IMR-90 (cell line): Measurements from ENCODE around the gene CALR. TPM values are rescaled to one million over a fixed set of nuclear protein-coding genes. Genes with fewer than 3 reads are reported as not detected.

Source experiments
- ATAC-seq: fragments of 200-7000 bp; cut with Tn5 transposase; 2 replicates; pipeline ENCODE4 v1.9.1; 2020; ENCODE audit warnings: low read depth, mild to moderate bottlenecking, moderate library complexity
- BruUV-seq: library from RNA; stranded (reverse); fragments of 400-500 nt; replicated peaks from 2 replicates; lab custom pipeline; 2021; lab: Mats Ljungman, UMichigan
- CTCF ChIA-PET: fragments of 300-600 bp; formaldehyde crosslinking; extraction: SDS; loops from one replicate; lab custom pipeline; 2021; ENCODE audit warnings: antibody characterized with exemption; lab: Yijun Ruan, JAX
- POLR2A ChIA-PET: fragments of 300-600 bp; sonication (Branson Sonifier 250); formaldehyde crosslinking; loops from one replicate; lab custom pipeline; 2022; ENCODE audit warnings: antibody characterized with exemption; ENCODE audit not compliant: unreplicated experiment; lab: Charles Lee
- DNase-seq: peaks from one replicate; pipeline ENCODE4 v3.0.0; 2013
- H2AFZ ChIP-seq: replicated peaks from 2 replicates; pipeline ENCODE3; 2013; ENCODE audit warnings: low read length, mild to moderate bottlenecking; ENCODE audit not compliant: poor library complexity
- H2AK5ac ChIP-seq: 2 replicates; pipeline ENCODE4 v1.6.1; 2013; ENCODE audit warnings: low read depth, low read length, inconsistent platforms
- H2AK9ac ChIP-seq: replicated peaks from 2 replicates; pipeline ENCODE3; 2013; ENCODE audit warnings: mild to moderate bottlenecking, low read depth, low read length, moderate library complexity; ENCODE audit not compliant: poor library complexity
- H2BK120ac ChIP-seq: 2 replicates; pipeline ENCODE4 v1.6.1; 2013; ENCODE audit warnings: low read depth, low read length, inconsistent platforms
- H2BK15ac ChIP-seq: 3 replicates; pipeline ENCODE4 v1.6.1; 2013; ENCODE audit warnings: low read depth, low read length, inconsistent platforms
- H2BK20ac ChIP-seq: 2 replicates; pipeline ENCODE4 v1.6.1; 2013; ENCODE audit warnings: low read depth, mild to moderate bottlenecking, inconsistent platforms, low read length, moderate library complexity
- H2BK5ac ChIP-seq: 2 replicates; pipeline ENCODE4 v1.6.1; 2013; ENCODE audit warnings: mild to moderate bottlenecking, low read depth, low read length, inconsistent platforms; ENCODE audit not compliant: poor library complexity, severe bottlenecking
- H3K14ac ChIP-seq: replicated peaks from 2 replicates; pipeline ENCODE4 v1.6.1; 2013; ENCODE audit warnings: low read depth, low read length, inconsistent platforms
- H3K18ac ChIP-seq: 2 replicates; pipeline ENCODE4 v1.6.1; 2013; ENCODE audit warnings: low read depth, low read length, control low read depth
- H3K23ac ChIP-seq: 2 replicates; pipeline ENCODE4 v1.6.1; 2013; ENCODE audit warnings: low read depth, low read length, inconsistent platforms
- H3K27ac ChIP-seq: 2 replicates; pipeline ENCODE4 v1.5.1; 2013; ENCODE audit warnings: mild to moderate bottlenecking, control low read depth, low read length; ENCODE audit not compliant: insufficient read depth
- H3K27me3 ChIP-seq: 2 replicates; pipeline ENCODE4 v1.6.1; 2013; ENCODE audit warnings: low read length; ENCODE audit not compliant: control insufficient read depth, insufficient read depth
- H3K36me3 ChIP-seq: 2 replicates; pipeline ENCODE4 v1.6.1; 2013; ENCODE audit warnings: low read length, mixed read lengths; ENCODE audit not compliant: control insufficient read depth, insufficient read depth
- H3K4ac ChIP-seq: 2 replicates; pipeline ENCODE4 v1.6.1; 2013; ENCODE audit warnings: low read depth, low read length, inconsistent platforms
- H3K4me1 ChIP-seq: 2 replicates; pipeline ENCODE4 v1.6.1; 2013; ENCODE audit warnings: low read length, mixed read lengths; ENCODE audit not compliant: control insufficient read depth, insufficient read depth
- H3K4me2 ChIP-seq: 2 replicates; pipeline ENCODE4 v1.6.1; 2013; ENCODE audit warnings: low read depth, mild to moderate bottlenecking, control low read depth, low read length, moderate library complexity
- H3K4me3 ChIP-seq: 2 replicates; pipeline ENCODE4 v1.5.1; 2013; ENCODE audit warnings: low read depth, mild to moderate bottlenecking, control low read depth, low read length, moderate library complexity; ENCODE audit not compliant: insufficient read depth
- H3K56ac ChIP-seq: 2 replicates; pipeline ENCODE4 v1.6.1; 2013; ENCODE audit warnings: low read length, inconsistent platforms; ENCODE audit not compliant: insufficient read depth; ENCODE audit errors: extremely low read depth
- H3K79me1 ChIP-seq, 2 experiments: 2 replicates each; pipeline ENCODE4 v1.6.1; 2013; ENCODE audit warnings: low read length in 2 of 2, inconsistent platforms in 1 of 2, low read depth in 1 of 2
- H3K9ac ChIP-seq: 2 replicates; pipeline ENCODE4 v1.6.1; 2013; ENCODE audit warnings: low read depth, low read length, control low read depth
- H3K9me1 ChIP-seq: 2 replicates; pipeline ENCODE4 v1.6.1; 2013; ENCODE audit warnings: low read length, inconsistent platforms; ENCODE audit not compliant: insufficient read depth
- H3K9me3 ChIP-seq: 2 replicates; pipeline ENCODE4 v1.6.1; 2013; ENCODE audit warnings: low read length; ENCODE audit not compliant: control insufficient read depth, insufficient read depth
- H4K20me1 ChIP-seq: 2 replicates; pipeline ENCODE4 v1.6.1; 2013; ENCODE audit warnings: low read length, inconsistent platforms; ENCODE audit not compliant: insufficient read depth
- H4K5ac ChIP-seq: 2 replicates; pipeline ENCODE4 v1.6.1; 2013; ENCODE audit warnings: mild to moderate bottlenecking, low read depth, low read length, control low read depth
- H4K8ac ChIP-seq, 2 experiments: 2 replicates each; pipeline ENCODE4 v1.6.1; 2013; ENCODE audit warnings: low read depth in 2 of 2, low read length in 2 of 2, control low read depth in 1 of 2, inconsistent platforms in 1 of 2
- H4K91ac ChIP-seq: 2 replicates; pipeline ENCODE4 v1.6.1; 2013; ENCODE audit warnings: low read depth, low read length, inconsistent platforms; ENCODE audit not compliant: insufficient read depth
- BHLHE40 ChIP-seq: fragments of 150-350 bp; IDR thresholded peaks from 2 replicates; pipeline ENCODE4 v1.6.1; 2016; ENCODE audit warnings: mild to moderate bottlenecking, low read depth, low read length
- CEBPB ChIP-seq: IDR thresholded peaks from 2 replicates; pipeline ENCODE4 v1.6.1; 2012; ENCODE audit warnings: low read depth, low read length, improper control_type of control experiment
- CHD1 ChIP-seq: IDR thresholded peaks from 2 replicates; pipeline ENCODE4 v1.6.1; 2012; ENCODE audit warnings: low read depth, low read length, improper control_type of control experiment
- CTCF ChIP-seq: conservative IDR thresholded peaks from 2 replicates; pipeline ENCODE4 v1.5.1; 2012; ENCODE audit warnings: mild to moderate bottlenecking, low read depth, low read length, improper control_type of control experiment
- ELK1 ChIP-seq: fragments of 150-350 bp; IDR thresholded peaks from 2 replicates; pipeline ENCODE4 v1.6.1; 2016; ENCODE audit warnings: low read depth, mild to moderate bottlenecking, low read length, moderate library complexity, borderline replicate concordance
- FOS ChIP-seq: fragments of 150-350 bp; IDR thresholded peaks from 2 replicates; pipeline ENCODE4 v1.6.1; 2016; ENCODE audit warnings: low read depth, low read length
- MAFK ChIP-seq: IDR thresholded peaks from 2 replicates; pipeline ENCODE4 v1.6.1; 2012; ENCODE audit warnings: low read depth, low read length, improper control_type of control experiment
- MAZ ChIP-seq: IDR thresholded peaks from 2 replicates; pipeline ENCODE4 v1.6.1; 2012; ENCODE audit warnings: low read depth, mild to moderate bottlenecking, low read length, improper control_type of control experiment, moderate library complexity, borderline replicate concordance
- MXI1 ChIP-seq: IDR thresholded peaks from 2 replicates; pipeline ENCODE4 v1.6.1; 2012; ENCODE audit warnings: low read depth, mild to moderate bottlenecking, low read length, moderate library complexity, borderline replicate concordance
- NFE2L2 ChIP-seq: fragments of 150-350 bp; IDR thresholded peaks from 2 replicates; pipeline ENCODE4 v1.6.1; 2016; ENCODE audit warnings: low read depth, mild to moderate bottlenecking, low read length
- POLR2A ChIP-seq: IDR thresholded peaks from 2 replicates; pipeline ENCODE4 v1.6.1; 2012; ENCODE audit warnings: mild to moderate bottlenecking, low read depth, low read length
- RAD21 ChIP-seq: IDR thresholded peaks from 2 replicates; pipeline ENCODE4 v1.6.1; 2012; ENCODE audit warnings: low read length, improper control_type of control experiment
- RCOR1 ChIP-seq: IDR thresholded peaks from 2 replicates; pipeline ENCODE4 v1.6.1; 2012; ENCODE audit warnings: mild to moderate bottlenecking, low read length, improper control_type of control experiment; ENCODE audit not compliant: insufficient replicate concordance
- RFX5 ChIP-seq: IDR thresholded peaks from 2 replicates; pipeline ENCODE4 v1.8.0; 2012; ENCODE audit warnings: low read depth, mild to moderate bottlenecking, low read length, moderate library complexity
- SMC3 ChIP-seq: fragments of 150-350 bp; IDR thresholded peaks from 2 replicates; pipeline ENCODE4 v1.6.1; 2016; ENCODE audit warnings: low read depth, mild to moderate bottlenecking, antibody characterized with exemption, low read length, moderate library complexity
- USF2 ChIP-seq: fragments of 150-350 bp; IDR thresholded peaks from 2 replicates; pipeline ENCODE4 v1.6.1; 2017; ENCODE audit warnings: mild to moderate bottlenecking, antibody characterized with exemption, low read length, low read depth
- WGBS, 2 experiments: methylation state at CpG; one replicate each; pipeline versions ENCODE4 v1.1.5 to v1.1.7; 2013; ENCODE audit warnings: missing lambda C conversion rate in 2 of 2; ENCODE audit not compliant: insufficient read length in 1 of 2; ENCODE audit errors: extremely low coverage in 2 of 2; 5-methylcytosine and 5-hydroxymethylcytosine counted together
- dilution Hi-C: fragments of 300-500 bp; cut with HindIII; formaldehyde crosslinking; loops from one replicate; pipeline ENCODE4 v1.14.3; 2018; ENCODE audit warnings: low sequenced_read_pairs; ENCODE audit not compliant: unreplicated experiment
- in situ Hi-C: fragments of 300-500 bp; cut with MboI; formaldehyde crosslinking; loops from 3 replicates; pipeline ENCODE4 v1.14.3; 2019; ENCODE audit warnings: low sequenced_read_pairs, inconsistent platforms, mixed read lengths
- intact Hi-C: fragments of 100-400 bp; cut with micrococcal nuclease; formaldehyde crosslinking; loops from 2 replicates; pipeline ENCODE4 v1.10.0; 2022
- polyA plus RNA-seq, 3 experiments: library from polyadenylated mRNA; depleted of rRNA; stranded (reverse); fragments of >200 nt; gene quantifications; 2 replicates each; pipeline ENCODE4 v1.2.3, GENCODE V29; 2012; ENCODE audit warnings: low replicate concordance in 1 of 3
- total RNA-seq: library from RNA; depleted of rRNA; stranded (reverse); fragments of >200 nt; gene quantifications from 2 replicates; pipeline ENCODE4 v1.2.3, GENCODE V29; 2012

CALR gene
- total and polyA plus RNA-seq, 2 of the 4 experiments (the other 2 are of a cell fraction): 1,932 to 3,358 TPM

GRCh38 chr19:12969292-12969988, 31.0 kb downstream of the CALR start, which contains the start of gene DAND5:
TSS of gene DAND5 (plus strand) at chr19:12969576. CDS start at chr19:12969661, 85 bp downstream.
- Histone ChIP-seq H4K8ac (no peak within 1 kb of the TSS), H3K4me3 (no peak within 1 kb of the TSS), H3K14ac (no peak within 1 kb of the TSS), H2BK5ac (no peak within 1 kb of the TSS), H3K36me3 (no peaks in the 10 kb centered on the region), H3K4ac (no peak within 1 kb of the TSS), H3K9ac (no peak within 1 kb of the TSS), H4K5ac (no peak within 1 kb of the TSS), H2AFZ (peak within 1 kb of the TSS; percentile 34), H3K27ac (no peak within 1 kb of the TSS), H3K27me3 (no peaks in the 10 kb centered on the region), H2BK20ac (no peak within 1 kb of the TSS), H3K23ac (no peak within 1 kb of the TSS), H4K20me1 (no peaks in the 10 kb centered on the region), H3K9me3 (no peaks in the 10 kb centered on the region), H3K79me1 (peaks cover 0 to 3% of the 10 kb centered on the region in 2 experiments; a peak in 1 of 4 replicates), H3K56ac (no peak within 1 kb of the TSS), H2BK15ac (no peak within 1 kb of the TSS), H3K9me1 (no peaks in the 10 kb centered on the region), H4K91ac (no peak within 1 kb of the TSS), H3K4me2 (no peak within 1 kb of the TSS), H2BK120ac (no peak within 1 kb of the TSS), H3K4me1 (peaks cover 4% of the 10 kb centered on the region; the same call in 1 of the 2 replicates), H2AK5ac (no peak within 1 kb of the TSS), H2AK9ac (no peak within 1 kb of the TSS), H3K18ac (no peak within 1 kb of the TSS)
- no TSS peak for BruUV-seq
- dilution Hi-C loops: no loop called here
- POLR2A ChIA-PET: no interaction called here
- ATAC-seq (no peak), DNase-seq (no peak)
- no peak for TF ChIP-seq NFE2L2
- no peak for TF ChIP-seq SMC3
- TF ChIP-seq POLR2A: no peak
- no peak for TF ChIP-seq MAFK
- no peak for TF ChIP-seq MXI1
- TF ChIP-seq RCOR1: no peak
- no peak for TF ChIP-seq RFX5
- TF ChIP-seq BHLHE40: no peak
- TF ChIP-seq CEBPB: no peak
- no peak for TF ChIP-seq RAD21
- no peak for TF ChIP-seq CTCF
- TF ChIP-seq FOS: no peak
- no peak for TF ChIP-seq MAZ
- TF ChIP-seq ELK1: no peak
- TF ChIP-seq USF2: no peak
- TF ChIP-seq CHD1: no peak
- CTCF ChIA-PET: no interaction called here
- intact Hi-C loops: no loop called here
- WGBS, 2 experiments: 46% methylated on average over 6 of the region's 14 CpGs; no CpG with 5 or more reads in 1 of the 2 experiments
- in situ Hi-C loops: no loop called here
